SK-N-SH (cell line): ENCODE measurements around the gene ARHGAP44. TPM values are rescaled to one million over a fixed set of nuclear protein-coding genes. Genes with fewer than 3 reads are reported as not detected.

Experiments
- CTCF ChIA-PET: fragments of 300-600, 350-600 bp; formaldehyde crosslinking; extraction: SDS; loops from one replicate; lab custom pipeline; 2021; lab: Yijun Ruan, JAX
- POLR2A ChIA-PET: fragments of 350-600 bp; sonication (Branson Sonifier 250); formaldehyde crosslinking; extraction: SDS; loops from one replicate; lab custom pipeline; 2020; ENCODE audit warnings: antibody characterized with exemption, inconsistent platforms; lab: Yijun Ruan, JAX
- DNase-seq: peaks from one replicate; pipeline ENCODE4 v3.0.0; 2012
- H2AFZ ChIP-seq: fragments of 200-600 bp; sonication (generic); 2 replicates; pipeline ENCODE4 v1.8.1; 2016; ENCODE audit warnings: antibody characterized with exemption, mild to moderate bottlenecking, low read depth
- H3F3A ChIP-seq: fragments of 200-600 bp; sonication (generic); replicated peaks from 2 replicates; pipeline ENCODE3; 2016; ENCODE audit warnings: antibody characterized with exemption, mild to moderate bottlenecking; ENCODE audit not compliant: insufficient read depth
- H3K27ac ChIP-seq, 2 experiments: fragments of 200-500 bp in 1 of 2; fragments of 200-600 bp in 1 of 2; sonication (Bioruptor generic) in 1 of 2; sonication (generic), shearing (Covaris generic) in 1 of 2; 2 replicates each; pipeline versions ENCODE4 v1.5.1 to v1.6.1; 2014 to 2016; ENCODE audit warnings: low read depth in 2 of 2, inconsistent platforms in 1 of 2, low read length in 1 of 2, mild to moderate bottlenecking in 1 of 2, mixed read lengths in 1 of 2
- H3K27me3 ChIP-seq: fragments of 200-600 bp; sonication (generic), shearing (Covaris generic); 2 replicates; pipeline ENCODE4 v1.6.1; 2016; ENCODE audit warnings: mixed run types; ENCODE audit not compliant: insufficient read depth
- H3K36me3 ChIP-seq, 2 experiments: fragments of 200-500 bp in 1 of 2; fragments of 200-600 bp in 1 of 2; sonication (Bioruptor generic) in 1 of 2; sonication (generic) in 1 of 2; replicated peaks in 1 of 2; 2 replicates each; pipeline versions ENCODE3 to v1.5.1; 2014 to 2016; ENCODE audit warnings: low read length in 1 of 2, mild to moderate bottlenecking in 1 of 2; ENCODE audit not compliant: insufficient read depth in 2 of 2, control insufficient read depth in 1 of 2
- H3K4me1 ChIP-seq, 2 experiments: fragments of 200-500 bp in 1 of 2; fragments of 200-600 bp in 1 of 2; sonication (Bioruptor generic) in 1 of 2; sonication (generic), shearing (Covaris generic) in 1 of 2; 2 replicates each; pipeline versions ENCODE4 v1.5.1 to v1.6.1; 2014 to 2016; ENCODE audit warnings: low read depth in 1 of 2, low read length in 1 of 2, mixed run types in 1 of 2; ENCODE audit not compliant: insufficient read depth in 2 of 2, control insufficient read depth in 1 of 2
- H3K4me2 ChIP-seq: fragments of 200-600 bp; sonication (generic), shearing (Covaris generic); 2 replicates; pipeline ENCODE4 v1.6.1; 2017; ENCODE audit warnings: mixed run types
- H3K4me3 ChIP-seq, 2 experiments: fragments of 200-500 bp in 1 of 2; fragments of 200-600 bp in 1 of 2; sonication (Bioruptor generic) in 1 of 2; sonication (generic), shearing (Covaris generic) in 1 of 2; 2 replicates each; pipeline versions ENCODE4 v1.5.1 to v1.8.1; 2014 to 2016; ENCODE audit warnings: low read depth in 2 of 2, inconsistent platforms in 1 of 2, low read length in 1 of 2, mild to moderate bottlenecking in 1 of 2, mixed read lengths in 1 of 2, moderate library complexity in 1 of 2
- H3K79me2 ChIP-seq: fragments of 200-600 bp; sonication (generic); 2 replicates; pipeline ENCODE4 v1.8.1; 2017; ENCODE audit warnings: mild to moderate bottlenecking; ENCODE audit not compliant: insufficient read depth
- H3K9ac ChIP-seq: fragments of 200-600 bp; sonication (generic); 2 replicates; pipeline ENCODE4 v1.6.1; 2017; ENCODE audit warnings: mixed run types
- H3K9me2 ChIP-seq: fragments of 200-600 bp; sonication (generic); 2 replicates; pipeline ENCODE4 v1.6.1; 2017; ENCODE audit warnings: mixed run types
- H3K9me3 ChIP-seq: fragments of 200-600 bp; sonication (generic); 2 replicates; pipeline ENCODE4 v1.6.1; 2017; ENCODE audit warnings: mixed run types, mild to moderate bottlenecking, moderate library complexity
- H4K20me1 ChIP-seq: fragments of 200-600 bp; sonication (generic); 2 replicates; pipeline ENCODE4 v1.6.1; 2017; ENCODE audit warnings: mild to moderate bottlenecking, mixed run types; ENCODE audit not compliant: insufficient read depth
- EP300 ChIP-seq, 2 experiments: IDR thresholded peaks; 2 replicates each; pipeline versions ENCODE4 v1.4.0 to v1.6.1; 2012; ENCODE audit warnings: borderline replicate concordance in 1 of 2, low read depth in 1 of 2, low read length in 1 of 2
- EZH2phosphoT487 ChIP-seq: fragments of 200-600 bp; sonication (generic); IDR thresholded peaks from 2 replicates; pipeline ENCODE4 v1.6.1; 2017; ENCODE audit warnings: low read depth, mixed run types, mild to moderate bottlenecking, antibody characterized with exemption, moderate library complexity, borderline replicate concordance
- GATA2 ChIP-seq: sonication (generic); formaldehyde crosslinking; IDR thresholded peaks from 2 replicates; pipeline ENCODE4 v1.5.0; 2020; ENCODE audit warnings: mild to moderate bottlenecking, missing genetic modification reagents
- IRF3 ChIP-seq: fragments of 150-350 bp; IDR thresholded peaks from 2 replicates; pipeline ENCODE4 v1.6.1; 2016; ENCODE audit warnings: mild to moderate bottlenecking, low read depth, low read length
- MEF2A ChIP-seq: IDR thresholded peaks from 2 replicates; pipeline ENCODE4 v1.4.0; 2012; ENCODE audit warnings: low read depth, borderline replicate concordance
- MXI1 ChIP-seq: IDR thresholded peaks from 2 replicates; pipeline ENCODE4 v1.6.1; 2012; ENCODE audit warnings: mild to moderate bottlenecking, low read depth, low read length, improper control_type of control experiment
- NFIC ChIP-seq: IDR thresholded peaks from 2 replicates; pipeline ENCODE4 v1.4.0; 2012; ENCODE audit warnings: borderline replicate concordance
- NRF1 ChIP-seq: IDR thresholded peaks from 2 replicates; pipeline ENCODE4 v1.6.1; 2012; ENCODE audit warnings: low read depth, mild to moderate bottlenecking, low read length
- RAD21 ChIP-seq: IDR thresholded peaks from 2 replicates; pipeline ENCODE4 v1.6.1; 2012; ENCODE audit warnings: mild to moderate bottlenecking, low read length
- RCOR1 ChIP-seq: fragments of 150-350 bp; IDR thresholded peaks from 2 replicates; pipeline ENCODE4 v1.6.1; 2017; ENCODE audit warnings: antibody characterized with exemption, low read length
- RFX5 ChIP-seq: IDR thresholded peaks from 2 replicates; pipeline ENCODE4 v1.6.1; 2012; ENCODE audit warnings: mild to moderate bottlenecking, improper control_type of control experiment, low read length
- RXRA ChIP-seq: IDR thresholded peaks from 2 replicates; pipeline ENCODE4 v1.4.0; 2012; ENCODE audit warnings: low read depth, mild to moderate bottlenecking, borderline replicate concordance
- SIN3A ChIP-seq: IDR thresholded peaks from 2 replicates; pipeline ENCODE4 v1.6.1; 2012; ENCODE audit warnings: low read depth, mild to moderate bottlenecking, low read length, moderate library complexity, borderline replicate concordance
- TAF1 ChIP-seq: IDR thresholded peaks from 2 replicates; pipeline ENCODE4 v1.6.1; 2012; ENCODE audit warnings: low read depth, mild to moderate bottlenecking, low read length, moderate library complexity, borderline replicate concordance
- TEAD4 ChIP-seq: IDR thresholded peaks from 2 replicates; pipeline ENCODE4 v1.4.0; 2012; ENCODE audit warnings: mild to moderate bottlenecking, borderline replicate concordance; ENCODE audit not compliant: insufficient read depth
- USF2 ChIP-seq: fragments of 150-350 bp; IDR thresholded peaks from 2 replicates; pipeline ENCODE4 v1.6.1; 2017; ENCODE audit warnings: antibody characterized with exemption, low read length, low read depth, borderline replicate concordance
- YY1 ChIP-seq: IDR thresholded peaks from 2 replicates; pipeline ENCODE4 v1.4.0; 2012; ENCODE audit warnings: low read depth, mild to moderate bottlenecking
- ZBTB33 ChIP-seq: IDR thresholded peaks from 2 replicates; pipeline ENCODE4 v1.4.0; 2012; ENCODE audit warnings: low read depth, borderline replicate concordance
- WGBS: methylation state at CpG from one replicate; pipeline ENCODE4 v1.1.6; 2017; ENCODE audit warnings: low lambda C conversion rate; 5-methylcytosine and 5-hydroxymethylcytosine counted together
- polyA plus RNA-seq, 3 experiments: library from polyadenylated mRNA; depleted of rRNA; stranded (reverse); fragments of >200 nt; gene quantifications; 2 replicates each; pipeline ENCODE4 v1.2.3, GENCODE V29; 2012
- TF ChIP-seq, protein P1 (sequence below): IDR thresholded peaks from 2 replicates; pipeline ENCODE4 v1.4.0; 2012; ENCODE audit warnings: low read depth, borderline replicate concordance
- TF ChIP-seq, protein P2 (sequence below): IDR thresholded peaks from 2 replicates; pipeline ENCODE4; 2012

Gene ARHGAP44
- polyA plus RNA-seq, 1 of the 3 experiments (the other 2 are of a cell fraction), result 0.28 TPM

GRCh38 chr17:12966413-12966812, 177.1 kb downstream of the ARHGAP44 start:
- Histone ChIP-seq H3K9me3 (no peaks in the 10 kb centered on the region), H3K27me3 (peaks cover 26% of the 10 kb centered on the region; the same call in 1 of the 2 replicates), H3K9ac (no peak overlapping the region), H3K4me3 (no peak overlapping the region), H4K20me1 (no peaks in the 10 kb centered on the region), H3K9me2 (no peaks in the 10 kb centered on the region), H3K4me1 (no peaks in the 10 kb centered on the region), H3K4me2 (no peak overlapping the region), H3K36me3 (no peaks in the 10 kb centered on the region), H3K27ac (no peak overlapping the region), H3K79me2 (no peaks in the 10 kb centered on the region), H3F3A (no peaks in the 10 kb centered on the region), H2AFZ (no peak overlapping the region)
- TF ChIP-seq TEAD4, result no peak
- no peak for TF ChIP-seq RXRA
- TF ChIP-seq GATA2, result no peak
- TF ChIP-seq ZBTB33, result no peak
- TF ChIP-seq, protein P1, sequence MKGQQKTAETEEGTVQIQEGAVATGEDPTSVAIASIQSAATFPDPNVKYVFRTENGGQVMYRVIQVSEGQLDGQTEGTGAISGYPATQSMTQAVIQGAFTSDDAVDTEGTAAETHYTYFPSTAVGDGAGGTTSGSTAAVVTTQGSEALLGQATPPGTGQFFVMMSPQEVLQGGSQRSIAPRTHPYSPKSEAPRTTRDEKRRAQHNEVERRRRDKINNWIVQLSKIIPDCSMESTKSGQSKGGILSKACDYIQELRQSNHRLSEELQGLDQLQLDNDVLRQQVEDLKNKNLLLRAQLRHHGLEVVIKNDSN, result no peak
- TF ChIP-seq MXI1, result no peak
- TF ChIP-seq IRF3, result no peak
- no peak for TF ChIP-seq MEF2A
- TF ChIP-seq EZH2phosphoT487, result no peak
- TF ChIP-seq USF2, result no peak
- TF ChIP-seq YY1, result no peak
- TF ChIP-seq RFX5, result no peak
- WGBS, result 28% methylated on average over 5 of the region's 5 CpGs
- CTCF ChIA-PET, result interaction anchor here (0.6 to 1.5 kb wide), 2 partner anchors 16 to 36 kb away, joined by 3 to 5 read pairs; no protein-coding TSS in a partner anchor
- DNase-seq, result no peak
- POLR2A ChIA-PET, result no interaction called here

GRCh38 chr17:12967962-12968361, 178.7 kb downstream of the ARHGAP44 start:
- H3K9me3 ChIP-seq, result no peaks in the 10 kb centered on the region
- peaks cover 34% of the 10 kb centered on the region for H3K27me3 ChIP-seq
- no peaks in the 10 kb centered on the region for H3K36me3 ChIP-seq
- WGBS, result 14% methylated on average over 10 of the region's 11 CpGs
- no peak overlapping the region for H3K27ac ChIP-seq
- H3F3A ChIP-seq, result no peaks in the 10 kb centered on the region
- no peaks in the 10 kb centered on the region for H4K20me1 ChIP-seq
- H3K4me3 ChIP-seq, result no peak overlapping the region
- no peak overlapping the region for H3K9ac ChIP-seq
- no peak overlapping the region for H3K4me2 ChIP-seq
- ChIA-PET POLR2A (no interaction called here), CTCF (interaction anchor here (1.1 kb wide), 1 partner anchor 62 kb away, joined by 4 read pairs; no protein-coding TSS in a partner anchor)
- no peaks in the 10 kb centered on the region for H3K9me2 ChIP-seq
- DNase-seq, result no peak
- TF ChIP-seq SIN3A (no peak), TAF1 (no peak), USF2 (no peak), RFX5 (no peak), RCOR1 (no peak), RXRA (no peak), RAD21 (no peak), EP300 (IDR thresholded peaks at IDR 0.05; ENCODE audit: borderline replicate concordance in 1 of 2, low read depth in 1 of 2, low read length in 1 of 2) (no peak), NFIC (no peak), NRF1 (no peak)
- TF ChIP-seq, protein P2, sequence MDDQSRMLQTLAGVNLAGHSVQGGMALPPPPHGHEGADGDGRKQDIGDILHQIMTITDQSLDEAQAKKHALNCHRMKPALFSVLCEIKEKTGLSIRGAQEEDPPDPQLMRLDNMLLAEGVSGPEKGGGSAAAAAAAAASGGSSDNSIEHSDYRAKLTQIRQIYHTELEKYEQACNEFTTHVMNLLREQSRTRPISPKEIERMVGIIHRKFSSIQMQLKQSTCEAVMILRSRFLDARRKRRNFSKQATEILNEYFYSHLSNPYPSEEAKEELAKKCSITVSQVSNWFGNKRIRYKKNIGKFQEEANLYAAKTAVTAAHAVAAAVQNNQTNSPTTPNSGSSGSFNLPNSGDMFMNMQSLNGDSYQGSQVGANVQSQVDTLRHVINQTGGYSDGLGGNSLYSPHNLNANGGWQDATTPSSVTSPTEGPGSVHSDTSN, result no peak
- H2AFZ ChIP-seq, result no peak overlapping the region
- no peaks in the 10 kb centered on the region for H3K4me1 ChIP-seq
- no peaks in the 10 kb centered on the region for H3K79me2 ChIP-seq
